Thyroid gland (tissue), 4 donors: ENCODE results near the gene TECPR2. TPM values are rescaled to one million over a fixed set of nuclear protein-coding genes. Genes with fewer than 3 reads are reported as not detected.

Experiments used
- DNase-seq, 2 donors: peaks; one replicate each; pipeline ENCODE4 v3.0.0-alpha.2; 2019
- H3K27ac ChIP-seq, 3 donors: fragments of 200-600 bp; sonication (generic); 1 replicate in 2 of 3; 2 replicates in 1 of 3; pipeline ENCODE4 v1.5.1; 2016 to 2019; ENCODE audit warnings: mild to moderate bottlenecking in 1 of 3, moderate library complexity in 1 of 3
- H3K27me3 ChIP-seq: fragments of 200-600 bp; sonication (generic); one replicate; pipeline ENCODE4 v1.5.1; 2019
- H3K36me3 ChIP-seq, 2 donors: fragments of 200-600 bp; sonication (generic); one replicate each; pipeline ENCODE4 v1.5.1; 2016 to 2019
- H3K4me1 ChIP-seq, 2 donors: fragments of 200-600 bp; sonication (generic); one replicate each; pipeline ENCODE4 v1.5.1; 2017 to 2019
- H3K4me3 ChIP-seq, 3 donors: fragments of 200-600 bp; sonication (generic); replicated peaks in 1 of 3; 1 replicate in 2 of 3; 2 replicates in 1 of 3; pipeline ENCODE4 v1.5.1; 2016; ENCODE audit warnings: mild to moderate bottlenecking in 1 of 3
- H3K9me3 ChIP-seq: fragments of 200-600 bp; sonication (generic); one replicate; pipeline ENCODE4 v1.5.1; 2017
- POLR2A ChIP-seq, 2 donors: fragments of 450-650 bp; IDR thresholded peaks; one replicate each; pipeline ENCODE4 v1.6.1; 2017; ENCODE audit warnings: antibody characterized with exemption in 2 of 2, mild to moderate bottlenecking in 2 of 2, moderate library complexity in 1 of 2
- WGBS, 2 donors: methylation state at CpG; one replicate each; pipeline ENCODE4 v1.1.5; 2017; 5-methylcytosine and 5-hydroxymethylcytosine counted together
- intact Hi-C: fragments of 100-400 bp; cut with DNase I; formaldehyde crosslinking; loops from one replicate; pipeline ENCODE4 v1.15.1; 2023
- total RNA-seq, 4 donors: library from RNA; depleted of rRNA; stranded (reverse); fragments of >200 nt; gene quantifications; one replicate each; pipeline ENCODE4 v1.2.3, GENCODE V29; 2016
- TF ChIP-seq, protein P1 (sequence below), 6 experiments: fragments of 200-600 bp in 3 of 6; fragments of 450-650 bp in 3 of 6; sonication (generic) in 3 of 6; IDR thresholded peaks; one replicate each; pipeline ENCODE4 v1.5.1; 2016 to 2019; ENCODE audit warnings: antibody characterized with exemption in 6 of 6, mild to moderate bottlenecking in 2 of 6, inconsistent platforms in 1 of 6, moderate library complexity in 1 of 6

TECPR2 gene
- total RNA-seq, 4 donors from 2014 or later, result 11.8 to 23.8 (median 19.0) TPM

DNA sequence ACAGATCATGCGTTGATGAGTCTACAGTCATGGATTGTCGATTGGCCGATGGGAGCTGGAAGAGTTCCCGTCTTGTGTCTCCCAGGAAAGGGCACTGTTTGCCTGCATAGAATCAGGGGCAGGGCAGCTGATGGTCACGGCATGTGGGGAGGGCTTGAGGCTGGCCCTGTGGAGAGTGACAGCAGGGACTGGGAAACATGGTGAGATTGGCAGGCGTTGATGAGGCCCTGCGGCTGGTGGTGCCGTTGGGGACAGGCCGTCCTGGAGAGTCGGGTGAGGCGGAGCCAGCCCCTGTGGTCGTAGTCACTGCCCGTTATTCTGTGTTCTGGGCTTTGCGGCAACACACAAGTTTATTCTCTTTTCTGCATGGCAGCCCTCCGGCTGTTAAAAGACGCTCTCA is 52.9 kb downstream of the TECPR2 start:
- H3K27ac ChIP-seq, result no peak overlapping the region

DNA sequence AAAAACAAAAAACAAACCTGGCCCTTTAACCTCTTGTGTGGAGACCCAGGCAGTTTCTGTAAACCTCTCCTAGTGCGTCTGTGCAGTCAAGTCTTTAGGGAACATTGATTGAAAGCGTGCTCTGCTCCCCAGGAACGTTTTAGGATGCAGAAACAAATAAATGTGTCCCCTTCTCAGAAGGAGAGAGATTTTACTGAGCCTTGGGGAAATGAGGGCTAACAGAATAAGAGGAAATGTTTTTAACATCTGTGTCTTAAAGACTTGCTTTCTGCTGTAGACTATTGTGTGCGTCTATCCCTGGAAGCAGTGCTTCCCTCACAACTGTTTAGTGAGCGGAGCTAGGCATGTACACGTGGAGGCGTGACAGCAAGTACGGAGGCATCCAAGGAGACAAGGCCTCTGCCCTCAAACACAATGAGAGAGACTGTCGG is 54.3 kb downstream of the TECPR2 start:
- no peak overlapping the region for H3K27ac ChIP-seq
- 87% methylated on average over 9 of the region's 9 CpGs for WGBS, 2 donors

More for the DNA sequence above, 52.9 kb downstream of the TECPR2 start:
- WGBS, 2 donors, result 88 to 93% methylated on average over 16 of the region's 16 CpGs
- H3K9me3 ChIP-seq, result no peaks in the 10 kb centered on the region
- H3K36me3 ChIP-seq, result peaks cover 0 to 8% of the 10 kb centered on the region in 2 donors
- DNase-seq, result no peak
- H3K4me3 ChIP-seq, result no peak overlapping the region
- intact Hi-C loops, result no loop called here
- H3K4me1 ChIP-seq, result no peaks in the 10 kb centered on the region
- no peaks in the 10 kb centered on the region for H3K27me3 ChIP-seq
- TF ChIP-seq, protein P1, sequence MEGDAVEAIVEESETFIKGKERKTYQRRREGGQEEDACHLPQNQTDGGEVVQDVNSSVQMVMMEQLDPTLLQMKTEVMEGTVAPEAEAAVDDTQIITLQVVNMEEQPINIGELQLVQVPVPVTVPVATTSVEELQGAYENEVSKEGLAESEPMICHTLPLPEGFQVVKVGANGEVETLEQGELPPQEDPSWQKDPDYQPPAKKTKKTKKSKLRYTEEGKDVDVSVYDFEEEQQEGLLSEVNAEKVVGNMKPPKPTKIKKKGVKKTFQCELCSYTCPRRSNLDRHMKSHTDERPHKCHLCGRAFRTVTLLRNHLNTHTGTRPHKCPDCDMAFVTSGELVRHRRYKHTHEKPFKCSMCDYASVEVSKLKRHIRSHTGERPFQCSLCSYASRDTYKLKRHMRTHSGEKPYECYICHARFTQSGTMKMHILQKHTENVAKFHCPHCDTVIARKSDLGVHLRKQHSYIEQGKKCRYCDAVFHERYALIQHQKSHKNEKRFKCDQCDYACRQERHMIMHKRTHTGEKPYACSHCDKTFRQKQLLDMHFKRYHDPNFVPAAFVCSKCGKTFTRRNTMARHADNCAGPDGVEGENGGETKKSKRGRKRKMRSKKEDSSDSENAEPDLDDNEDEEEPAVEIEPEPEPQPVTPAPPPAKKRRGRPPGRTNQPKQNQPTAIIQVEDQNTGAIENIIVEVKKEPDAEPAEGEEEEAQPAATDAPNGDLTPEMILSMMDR (IDR thresholded peaks at IDR 0.05), result no peak
- TF ChIP-seq POLR2A (IDR thresholded peaks at IDR 0.05), result no peak

DNA sequence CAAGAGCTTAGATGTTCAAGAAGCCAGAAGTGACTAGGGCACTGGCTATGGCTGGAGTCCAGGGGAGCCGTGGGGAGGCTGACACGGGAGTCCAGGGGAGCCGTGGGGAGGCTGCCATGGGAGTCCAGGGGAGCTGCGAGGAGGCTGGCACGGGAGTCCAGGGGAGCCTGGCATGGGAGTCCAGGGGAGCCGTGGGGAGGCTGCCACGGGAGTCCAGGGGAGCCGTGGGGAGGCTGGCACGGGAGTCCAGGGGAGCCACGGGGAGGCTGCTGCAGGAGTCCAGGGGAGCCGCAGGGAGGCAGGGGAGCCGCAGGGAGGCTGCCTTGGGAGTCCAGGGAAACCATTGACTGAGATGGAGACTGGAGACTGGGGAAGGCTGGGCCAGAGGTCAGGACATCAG is 54.9 kb downstream of the TECPR2 start:
- Histone ChIP-seq H3K9me3 (no peaks in the 10 kb centered on the region), H3K36me3 (peaks cover 0 to 8% of the 10 kb centered on the region in 2 donors), H3K27me3 (no peaks in the 10 kb centered on the region), H3K4me3 (no peak overlapping the region), H3K4me1 (no peaks in the 10 kb centered on the region), H3K27ac (no peak overlapping the region)
- WGBS, 2 donors, result 91 to 97% methylated on average over 12 of the region's 12 CpGs
- intact Hi-C loops, result no loop called here
- no peak for TF ChIP-seq POLR2A (IDR thresholded peaks at IDR 0.05)
- TF ChIP-seq, protein P1 (IDR thresholded peaks at IDR 0.05), result no peak
- no peak for DNase-seq

More for the DNA sequence above, 54.3 kb downstream of the TECPR2 start:
- no peaks in the 10 kb centered on the region for H3K4me1 ChIP-seq
- H3K36me3 ChIP-seq, result peaks cover 0 to 8% of the 10 kb centered on the region in 2 donors
- DNase-seq, result no peak
- no peaks in the 10 kb centered on the region for H3K9me3 ChIP-seq
- TF ChIP-seq, protein P1 (IDR thresholded peaks at IDR 0.05), result no peak
- TF ChIP-seq POLR2A (IDR thresholded peaks at IDR 0.05), result no peak
- H3K4me3 ChIP-seq, result no peak overlapping the region
- H3K27me3 ChIP-seq, result no peaks in the 10 kb centered on the region
- intact Hi-C loops, result no loop called here

DNA sequence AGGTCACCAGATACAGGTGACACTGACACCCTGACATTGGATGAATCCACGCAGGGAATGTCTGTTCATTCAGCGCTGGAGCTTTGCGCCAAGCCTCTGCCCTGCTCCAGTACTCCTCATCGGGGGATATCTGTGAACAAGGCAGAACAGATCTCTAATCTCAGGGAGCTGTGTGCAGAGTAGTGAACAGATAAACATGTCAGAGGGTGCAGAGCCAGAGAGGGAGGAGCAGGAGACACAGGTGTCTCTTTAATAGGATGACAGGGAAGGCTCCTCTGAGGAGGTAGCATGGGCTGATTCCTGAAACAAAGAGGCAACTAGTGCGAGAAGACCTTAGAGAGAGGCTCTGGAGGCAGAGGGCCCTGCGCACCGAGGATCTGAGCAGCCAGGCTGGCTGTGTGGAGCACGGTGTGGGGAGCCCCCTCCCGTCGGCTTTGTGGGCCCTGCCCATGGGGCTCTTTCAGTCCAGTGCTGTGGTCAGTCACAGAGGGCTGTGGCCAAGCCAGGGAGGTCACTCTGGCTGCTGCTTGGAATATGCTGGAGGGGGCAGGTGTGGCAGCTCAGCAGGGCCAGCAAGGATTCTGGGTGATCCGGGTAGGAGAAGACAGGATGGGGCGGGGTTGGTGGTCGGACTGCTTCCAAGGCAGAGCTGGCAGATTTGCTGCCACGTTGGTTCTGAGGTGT is 55.6 kb downstream of the TECPR2 start:
- TF ChIP-seq, protein P1 (IDR thresholded peaks at IDR 0.05), result no peak
- no peak for TF ChIP-seq POLR2A (IDR thresholded peaks at IDR 0.05)
- Histone ChIP-seq H3K27ac (no peak overlapping the region), H3K4me1 (no peaks in the 10 kb centered on the region), H3K36me3 (peaks cover 0 to 8% of the 10 kb centered on the region in 2 donors), H3K9me3 (no peaks in the 10 kb centered on the region), H3K4me3 (no peak overlapping the region), H3K27me3 (no peaks in the 10 kb centered on the region)
- no peak for DNase-seq
- intact Hi-C loops, result no loop called here
- 89 to 93% methylated on average over 13 to 14 of the region's 14 CpGs for WGBS, 2 donors

DNA sequence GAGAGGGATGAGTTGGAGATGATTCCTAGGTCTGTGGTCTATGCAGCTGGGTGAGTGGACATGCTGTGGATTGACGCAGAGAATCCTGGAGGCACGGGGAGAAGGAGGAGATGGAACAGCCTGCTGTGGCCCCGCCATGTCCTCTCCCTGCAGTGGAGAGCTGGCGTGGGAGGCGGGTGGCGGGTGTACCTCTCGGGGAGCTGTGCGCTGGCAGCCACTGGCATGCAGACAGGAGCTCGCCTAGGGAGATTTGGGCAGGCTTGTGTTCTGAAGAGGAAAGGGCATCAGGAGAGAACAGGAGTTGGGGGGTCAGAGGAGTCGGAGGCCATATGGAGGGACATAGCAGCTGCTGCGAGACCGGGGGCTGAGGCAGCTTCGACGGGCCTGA is 56.1 kb downstream of the TECPR2 start:
- Histone ChIP-seq H3K4me3 (no peak overlapping the region), H3K9me3 (no peaks in the 10 kb centered on the region), H3K36me3 (peaks cover 0 to 8% of the 10 kb centered on the region in 2 donors), H3K27me3 (no peaks in the 10 kb centered on the region), H3K4me1 (no peaks in the 10 kb centered on the region), H3K27ac (no peak overlapping the region)
- intact Hi-C loops, result no loop called here
- no peak for DNase-seq
- TF ChIP-seq POLR2A (IDR thresholded peaks at IDR 0.05), result no peak
- TF ChIP-seq, protein P1 (IDR thresholded peaks at IDR 0.05), result no peak
- WGBS, 2 donors, result 90 to 95% methylated on average over 14 of the region's 14 CpGs
